Ecto neural progenitor cell (in vitro differentiated cells): ENCODE results near the gene BTBD7.
"Not testable (repeated sequence)": the region's sequence is repeated elsewhere in the genome, so short reads cannot be mapped to it uniquely, and the experiment has no call there.

ENCODE experiments used
- DNase-seq: peaks from one replicate; pipeline ENCODE4 v3.0.0-alpha.2; 2018; ENCODE audit warnings: low spot score

The BTBD7 gene

GRCh38 chr14:93246534-93246933 lies 86.3 kb downstream of the BTBD7 start:
- DNase-seq = no peak

GRCh38 chr14:93245764-93246420 lies 86.9 kb downstream of the BTBD7 start:
- no peak for DNase-seq

GRCh38 chr14:93240678-93241000 lies 92.2 kb downstream of the BTBD7 start:
- no peak for DNase-seq

GRCh38 chr14:93239869-93240677 lies 92.8 kb downstream of the BTBD7 start:
- DNase-seq = no peak

- DNase-seq = no peak
Measured at GRCh38 chr14:93234798-93235197, 98.0 kb downstream of the BTBD7 start.

GRCh38 chr14:93233078-93233477 lies 99.8 kb downstream of the BTBD7 start:
- not testable (repeated sequence) for DNase-seq

GRCh38 chr14:93232159-93232558 lies 100.7 kb downstream of the BTBD7 start:
- DNase-seq = no peak

- no peak for DNase-seq
Measured at GRCh38 chr14:93231129-93231979, 101.5 kb downstream of the BTBD7 start.

- DNase-seq = no peak
Measured at GRCh38 chr14:93230539-93230938, 102.3 kb downstream of the BTBD7 start.

- DNase-seq = no peak
Measured at GRCh38 chr14:93228550-93228949, 104.3 kb downstream of the BTBD7 start.

GRCh38 chr14:93223565-93223964 lies 109.3 kb downstream of the BTBD7 start:
- DNase-seq = no peak

- DNase-seq = no peak
Measured at GRCh38 chr14:93220509-93220908, 112.3 kb downstream of the BTBD7 start.

- no peak for DNase-seq
Measured at GRCh38 chr14:93219103-93219726, 113.6 kb downstream of the BTBD7 start.

- no peak for DNase-seq
Measured at GRCh38 chr14:93214598-93214997, 118.2 kb downstream of the BTBD7 start.

GRCh38 chr14:93212432-93212831 lies 120.4 kb downstream of the BTBD7 start:
- no peak for DNase-seq

GRCh38 chr14:93207468-93208308 lies 125.1 kb downstream of the BTBD7 start:
- DNase-seq = no peak

GRCh38 chr14:93206793-93207467 lies 125.9 kb downstream of the BTBD7 start, which contains the start of the genes GON7 and UBR7:
Gene GON7 (minus strand): TSS chr14:93207065. CDS start chr14:93207037, 28 bp downstream.
Gene UBR7 (plus strand): TSS chr14:93207256. CDS start chr14:93207292, 36 bp downstream.
- peak; percentile 96 for DNase-seq

- no peak for DNase-seq
Measured at GRCh38 chr14:93201155-93201704, 131.6 kb downstream of the BTBD7 start.

GRCh38 chr14:93200553-93200952 lies 132.3 kb downstream of the BTBD7 start:
- no peak for DNase-seq

- no peak for DNase-seq
Measured at GRCh38 chr14:93199031-93199430, 133.8 kb downstream of the BTBD7 start.
